D341Med (cell line): Measurements from ENCODE around the gene VSTM4.

Source experiments
- DNase-seq: peaks from one replicate; pipeline ENCODE4 v3.0.0; 2012; ENCODE audit warnings: low spot score

The VSTM4 gene, protein sequence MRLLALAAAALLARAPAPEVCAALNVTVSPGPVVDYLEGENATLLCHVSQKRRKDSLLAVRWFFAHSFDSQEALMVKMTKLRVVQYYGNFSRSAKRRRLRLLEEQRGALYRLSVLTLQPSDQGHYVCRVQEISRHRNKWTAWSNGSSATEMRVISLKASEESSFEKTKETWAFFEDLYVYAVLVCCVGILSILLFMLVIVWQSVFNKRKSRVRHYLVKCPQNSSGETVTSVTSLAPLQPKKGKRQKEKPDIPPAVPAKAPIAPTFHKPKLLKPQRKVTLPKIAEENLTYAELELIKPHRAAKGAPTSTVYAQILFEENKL

DNA sequence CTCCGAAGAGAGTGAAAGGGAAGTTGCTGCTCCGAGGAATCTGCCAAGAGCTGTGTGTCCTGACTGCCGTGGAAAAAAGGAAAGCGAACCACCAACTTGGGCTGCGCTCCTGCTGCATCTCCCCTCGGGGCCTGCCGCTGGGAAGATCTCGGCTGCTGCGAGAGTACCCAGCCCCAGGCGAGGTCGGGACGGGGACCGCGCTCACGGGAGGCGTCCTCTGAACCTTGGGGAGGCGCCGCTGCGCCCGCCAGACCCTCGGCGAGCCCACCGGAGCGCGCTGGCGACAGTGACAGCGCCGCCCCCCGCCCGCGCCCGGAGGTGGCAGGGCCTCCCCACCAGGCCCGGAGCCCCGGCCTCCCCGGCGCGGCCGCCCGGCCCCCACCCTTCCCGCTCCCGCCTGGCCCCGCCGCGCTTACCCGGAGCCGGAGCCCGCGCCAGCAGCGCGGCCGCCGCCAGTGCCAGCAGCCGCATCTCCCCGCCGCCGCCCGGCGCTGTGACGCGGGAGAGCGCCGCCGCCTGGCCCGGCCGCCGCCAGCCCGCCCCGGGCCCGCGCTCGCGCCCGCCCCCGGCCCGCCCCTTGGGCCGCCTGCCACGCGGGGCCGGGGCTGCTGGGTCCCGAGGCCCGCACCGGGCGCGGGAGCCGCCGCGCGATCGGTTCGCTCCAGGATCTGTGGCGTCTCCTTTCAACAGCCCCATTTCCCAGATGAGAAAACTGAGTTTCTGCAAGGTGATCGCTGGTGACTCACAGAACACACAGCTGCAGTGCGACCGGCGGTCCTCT, at the start of gene VSTM4:
TSS of gene VSTM4 (minus strand) at position 508 of the 781 bp plus-strand sequence. CDS start at position 471, 37 bp downstream.
- DNase-seq: peak; percentile 58

DNA sequence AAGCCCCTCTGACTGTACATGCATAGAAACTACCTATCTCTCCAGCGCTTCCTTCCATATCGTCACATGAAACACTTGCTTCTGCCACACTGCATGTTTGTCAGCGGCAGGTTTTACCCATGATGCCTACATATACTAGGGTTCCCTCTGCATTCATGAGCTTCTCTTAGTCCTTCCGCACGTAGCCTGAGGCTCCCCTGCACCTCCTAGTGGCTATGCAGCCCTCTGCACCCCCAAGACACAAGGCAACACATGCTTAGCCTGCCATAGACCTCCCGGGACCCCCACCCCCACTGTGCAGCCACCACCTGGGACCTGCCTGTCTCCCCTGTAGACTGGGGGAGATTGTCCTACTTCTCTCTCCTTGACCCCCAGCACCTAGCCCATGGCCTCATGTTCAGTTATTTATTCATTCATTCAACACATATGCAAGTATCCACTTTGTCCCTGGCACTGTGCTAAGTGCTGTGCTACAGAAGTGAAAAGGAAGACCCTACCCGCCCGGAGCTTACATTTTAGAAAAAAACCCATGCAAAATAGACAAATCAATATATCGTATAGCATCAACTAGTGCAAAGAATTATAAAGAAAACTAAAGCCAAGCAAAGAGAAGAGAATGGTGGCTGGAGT, 49.4 kb upstream of the VSTM4 start:
- DNase-seq: peak; percentile 58

DNA sequence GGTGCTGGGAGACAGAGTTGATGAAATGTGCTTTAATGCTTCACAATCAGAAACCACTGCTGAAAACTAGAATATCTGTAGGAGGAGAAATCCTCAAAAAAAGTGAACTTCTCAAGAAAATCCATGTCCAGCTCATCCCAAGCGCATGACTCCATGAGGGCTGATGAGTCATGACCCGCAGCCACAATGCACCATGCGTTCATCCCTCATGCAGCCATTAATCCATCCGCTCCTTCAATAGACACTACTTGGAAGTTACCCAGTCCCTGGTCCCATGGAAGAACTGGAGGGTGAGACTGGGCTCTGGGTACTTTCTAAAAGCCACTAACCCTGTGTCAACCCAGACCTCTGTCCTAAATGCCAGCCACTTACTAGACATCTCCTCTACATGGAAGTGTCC, 48.4 kb upstream of the VSTM4 start:
- no peak for DNase-seq

DNA sequence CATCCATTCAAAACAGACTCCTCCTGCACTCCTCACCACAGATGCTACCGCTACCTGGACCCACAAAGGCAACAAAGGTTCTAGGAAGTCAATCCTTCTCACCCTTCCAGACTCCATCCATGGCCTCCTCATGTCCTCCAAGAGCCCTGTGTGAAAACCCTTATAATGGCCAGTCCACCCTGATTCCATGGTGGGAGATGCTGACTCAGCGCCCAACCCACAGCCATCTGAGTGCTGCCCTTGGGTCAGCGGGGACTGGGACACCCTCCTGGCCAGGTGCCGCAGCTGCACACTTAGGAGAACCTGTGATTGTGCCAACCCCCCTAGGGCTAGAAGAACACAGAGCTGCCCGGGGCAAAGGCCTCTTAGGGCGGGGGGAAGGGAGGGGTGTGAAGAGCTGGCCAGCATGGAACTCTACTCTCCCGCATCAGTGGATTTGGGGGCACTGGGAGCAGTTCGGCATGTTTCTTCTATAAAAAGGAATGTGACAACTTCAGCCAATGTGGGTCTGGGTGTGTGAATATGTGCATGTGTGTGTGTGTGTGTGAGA, 47.5 kb upstream of the VSTM4 start:
- DNase-seq: no peak

DNA sequence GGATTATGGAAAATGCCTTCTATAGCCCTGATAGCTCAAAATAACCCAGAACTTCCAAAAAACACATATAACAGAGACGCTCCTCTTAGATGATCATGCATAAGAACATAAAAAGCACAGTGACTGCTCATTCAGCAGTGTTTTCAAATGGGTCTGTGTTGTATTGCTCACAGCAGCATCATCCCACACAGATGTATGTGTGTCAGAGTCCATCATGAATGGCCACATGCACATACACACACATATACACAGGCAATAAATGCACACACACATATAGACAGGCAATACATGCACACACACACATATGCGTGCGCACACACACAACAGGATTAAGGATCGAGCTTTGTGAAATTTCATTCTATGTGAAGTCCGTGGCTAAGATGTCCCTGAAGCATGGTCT, 46.7 kb upstream of the VSTM4 start:
- no peak for DNase-seq

DNA sequence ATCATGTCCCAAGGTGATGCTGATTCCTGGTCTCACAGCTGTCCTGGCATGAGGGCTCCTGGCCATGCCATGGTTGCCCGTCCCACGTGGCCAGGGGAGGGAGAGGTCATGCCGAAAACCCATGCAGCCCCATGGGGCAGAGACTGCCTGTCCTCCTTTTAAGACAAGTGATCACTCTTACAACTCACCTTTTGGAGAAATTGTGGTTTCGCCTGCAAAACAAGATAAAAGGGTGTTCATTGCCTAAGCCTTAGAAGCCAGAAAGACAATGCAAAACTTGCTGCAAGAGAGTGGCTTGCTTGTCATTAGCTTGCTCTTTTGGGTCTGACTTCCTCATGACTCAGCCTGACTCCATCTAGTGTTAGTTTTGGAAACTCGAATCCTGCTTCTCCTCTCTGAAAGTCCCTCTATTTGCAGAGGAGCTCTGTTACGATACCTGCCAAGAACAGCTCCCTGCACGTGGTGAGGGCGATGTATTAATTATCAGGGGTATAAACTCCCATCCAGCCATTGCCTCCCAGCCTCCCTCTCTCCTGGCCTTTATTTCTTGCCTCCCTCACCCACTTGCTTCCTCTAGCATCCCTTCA, 46.2 kb upstream of the VSTM4 start:
- no peak for DNase-seq

DNA sequence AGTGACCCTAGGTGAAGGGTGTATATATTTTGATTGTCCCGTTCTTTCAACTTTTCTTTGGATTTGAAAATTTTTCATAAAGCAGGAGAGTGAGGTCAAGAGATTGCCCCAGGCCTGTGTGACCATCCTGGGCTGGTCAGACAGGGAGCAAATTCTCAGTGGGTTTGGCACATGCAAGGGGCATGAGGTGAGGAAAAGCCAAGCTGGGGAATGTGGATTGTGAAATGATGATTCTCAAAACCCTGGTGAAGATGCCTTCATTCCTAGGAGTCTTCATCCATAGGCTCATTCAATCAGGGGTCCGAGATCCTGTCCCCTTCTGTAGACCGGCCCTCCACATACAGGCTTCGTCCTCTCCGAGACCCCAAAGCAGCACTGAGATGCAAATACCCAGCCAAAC, 45.5 kb upstream of the VSTM4 start:
- DNase-seq: no peak

DNA sequence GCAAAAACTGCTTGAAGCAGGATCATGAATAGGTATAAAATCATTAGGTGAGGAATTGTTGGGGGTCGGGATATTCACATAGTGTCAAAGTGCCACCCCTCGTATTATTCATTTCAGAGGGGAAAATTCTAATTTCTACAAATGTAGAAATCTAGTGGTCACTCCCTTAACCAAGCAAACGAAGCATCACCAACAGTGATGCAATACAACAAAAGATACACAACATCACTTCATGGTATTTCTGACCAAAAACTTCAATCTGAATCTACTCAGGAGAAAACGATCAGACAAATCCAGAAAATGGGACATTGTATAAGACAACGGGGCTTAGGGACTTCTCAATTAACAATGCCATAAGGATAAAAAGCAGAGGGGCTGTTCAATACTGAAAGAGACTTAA, 44.8 kb upstream of the VSTM4 start:
- no peak for DNase-seq

DNA sequence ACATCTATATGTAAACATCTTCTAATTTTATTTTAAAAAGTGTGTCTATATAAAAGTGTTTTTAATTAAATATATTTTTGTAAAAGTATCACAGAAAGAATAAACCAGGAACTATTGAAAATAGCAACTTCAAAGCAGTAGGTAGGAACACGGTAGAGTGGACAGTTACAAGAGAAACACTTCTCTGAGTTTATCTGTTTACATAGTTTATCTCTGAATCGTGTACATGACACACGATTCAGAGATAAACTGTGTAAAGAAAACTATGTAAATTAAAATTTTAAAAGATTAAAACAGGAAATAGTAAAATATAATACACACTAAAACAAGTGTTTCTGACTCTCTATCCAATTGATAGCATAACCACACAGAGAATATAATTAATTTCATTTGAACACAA, 43.6 kb upstream of the VSTM4 start:
- DNase-seq: no peak

DNA sequence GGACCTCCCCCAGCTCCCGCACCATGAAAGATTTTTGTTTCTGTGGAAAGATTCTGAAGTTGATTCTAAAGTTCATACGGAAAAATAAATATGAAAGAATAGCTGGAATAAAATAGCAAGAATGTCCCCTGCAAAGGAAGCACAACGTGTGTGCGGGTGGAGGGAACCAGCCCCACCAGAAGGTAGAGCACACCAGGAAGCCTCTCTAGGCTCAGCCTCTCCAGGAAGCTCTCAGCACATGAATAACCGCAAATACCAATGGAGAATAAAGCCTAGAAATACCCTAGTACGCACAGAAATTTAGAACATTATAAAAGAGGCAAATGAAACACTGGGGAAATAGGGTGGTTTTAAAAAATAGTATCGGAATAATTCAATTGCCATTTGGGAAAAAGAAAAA, 43.1 kb upstream of the VSTM4 start:
- DNase-seq: no peak

DNA sequence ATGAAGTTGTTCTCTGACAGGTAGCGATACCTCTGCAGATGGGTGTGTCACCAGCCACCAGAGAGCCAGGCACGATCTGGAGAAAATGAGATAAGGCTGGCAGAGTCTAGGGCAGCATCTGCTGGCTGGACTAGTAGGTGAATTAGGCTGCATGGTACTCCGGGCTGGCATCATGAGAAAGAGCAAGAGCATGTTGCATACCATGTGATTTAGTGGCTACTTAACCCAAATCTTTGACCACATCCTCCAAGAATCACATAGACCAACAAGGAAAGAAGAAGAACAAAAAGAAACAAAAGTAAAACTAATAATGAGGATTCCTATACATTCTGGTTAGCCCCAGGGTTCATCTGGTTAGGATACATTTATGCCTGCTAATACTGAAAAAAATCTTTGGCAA, 41.9 kb upstream of the VSTM4 start:
- DNase-seq: no peak

DNA sequence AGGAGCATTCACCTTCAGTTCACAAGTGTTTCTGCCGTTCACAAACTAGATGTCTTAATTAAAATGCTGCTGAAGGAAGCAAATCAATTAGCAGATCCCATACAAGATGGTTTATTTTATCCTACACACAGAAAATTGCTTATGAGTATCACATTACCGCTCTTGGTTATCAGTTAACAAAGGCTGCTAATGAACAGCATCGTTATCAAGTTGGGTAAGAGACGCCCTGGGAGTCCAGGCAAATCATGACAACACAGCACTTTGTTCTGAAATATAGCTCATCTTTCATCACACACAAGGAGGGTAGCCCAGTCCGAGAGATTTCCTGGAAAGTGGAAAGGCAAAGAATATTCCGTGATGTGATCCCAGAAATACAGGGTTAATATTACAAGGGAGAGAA, 39.3 kb upstream of the VSTM4 start:
- no peak for DNase-seq

DNA sequence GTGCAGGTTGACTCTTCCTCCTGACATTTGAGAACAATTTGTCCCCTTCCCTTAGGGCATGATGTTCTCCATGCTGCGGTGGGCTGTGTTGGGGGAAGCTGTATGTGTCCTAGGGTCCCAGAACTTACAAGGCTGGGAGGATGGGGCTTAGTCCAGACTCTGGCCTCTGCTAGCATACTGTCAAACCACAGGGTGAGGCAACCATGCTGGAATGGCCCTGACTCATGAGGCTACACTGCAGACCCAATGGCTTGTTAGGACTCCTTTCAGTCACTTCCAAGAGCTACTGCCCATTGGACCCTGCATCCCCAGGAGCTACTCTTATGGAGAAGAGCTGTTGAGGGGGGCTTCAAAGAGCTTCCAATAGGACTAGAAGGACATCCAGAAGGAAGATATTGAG, 38.6 kb upstream of the VSTM4 start:
- no peak for DNase-seq

DNA sequence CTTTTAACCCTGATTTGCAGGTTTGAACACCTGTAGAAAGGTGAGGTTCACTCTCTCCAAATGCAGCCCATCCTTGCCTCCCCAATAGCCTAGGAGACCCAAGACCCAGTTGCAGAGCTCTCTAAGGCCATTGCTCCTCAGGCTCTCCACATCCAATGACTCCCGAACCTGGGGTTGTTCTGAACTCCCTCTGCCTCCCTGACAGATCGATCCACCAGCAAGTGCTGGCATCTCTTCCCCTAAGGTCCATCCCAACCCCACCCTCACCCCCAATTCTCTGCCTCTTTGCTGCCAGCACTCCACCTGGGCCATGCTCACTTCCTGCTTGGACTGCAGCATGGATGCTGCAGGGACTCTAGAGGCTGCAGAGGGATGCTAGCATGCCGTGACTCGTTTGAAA, 37.8 kb upstream of the VSTM4 start:
- no peak for DNase-seq

DNA sequence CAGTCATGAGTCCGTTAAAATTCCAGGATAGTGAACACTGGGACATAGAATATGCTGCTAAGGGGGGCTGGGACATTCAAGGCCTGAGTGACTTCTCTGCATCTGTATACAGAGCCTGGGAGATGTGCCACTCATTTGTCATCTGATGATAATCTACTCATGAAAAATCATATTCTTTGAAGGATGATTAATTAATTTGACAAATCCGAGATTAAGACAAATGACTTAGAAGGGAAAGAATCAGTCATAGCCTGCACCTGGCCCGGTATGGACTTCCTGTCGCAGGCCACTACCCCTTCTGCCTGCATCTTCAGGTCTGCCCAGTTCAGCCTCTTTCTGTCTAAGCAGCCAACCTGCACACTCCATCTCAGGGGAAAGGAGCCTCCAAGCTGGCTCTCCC, 37.3 kb upstream of the VSTM4 start:
- DNase-seq: no peak

DNA sequence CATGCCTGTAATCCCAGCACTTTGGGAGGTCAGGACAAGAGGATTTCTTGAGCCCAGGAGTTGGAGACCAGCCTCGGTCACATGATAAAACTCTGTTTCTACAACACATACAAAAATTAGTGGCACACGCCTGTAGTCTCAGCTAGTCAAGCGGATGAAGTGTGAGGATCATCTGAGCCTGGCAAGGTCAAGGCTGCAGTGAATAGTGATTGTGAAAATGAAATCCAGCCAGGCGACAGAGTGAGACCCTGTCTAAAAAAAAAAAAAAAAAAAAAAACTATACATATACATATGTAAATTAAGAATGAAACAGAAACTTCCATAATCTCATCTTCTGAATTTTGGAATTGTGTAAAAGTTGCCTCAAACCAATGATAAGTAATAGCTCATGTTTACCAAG, 36.7 kb upstream of the VSTM4 start:
- DNase-seq: no peak

DNA sequence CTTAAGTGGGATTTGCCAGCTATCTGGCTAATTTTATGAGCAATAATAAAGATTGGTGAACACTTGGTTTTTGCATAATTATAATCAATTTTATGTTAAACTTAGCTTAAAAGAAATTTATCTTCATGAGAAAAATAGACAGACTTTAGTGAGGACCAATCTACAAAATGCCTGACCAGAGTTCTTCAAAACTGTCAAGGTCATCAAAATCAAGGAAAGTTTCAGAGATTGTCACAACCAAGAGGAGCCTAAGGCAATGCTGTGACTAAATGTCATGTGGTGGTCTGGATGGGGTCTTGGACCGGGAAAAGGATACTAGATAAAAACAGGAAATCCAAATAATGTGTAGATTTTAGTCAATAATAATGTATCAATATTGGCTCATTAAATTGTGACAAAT, 36.2 kb upstream of the VSTM4 start:
- no peak for DNase-seq

DNA sequence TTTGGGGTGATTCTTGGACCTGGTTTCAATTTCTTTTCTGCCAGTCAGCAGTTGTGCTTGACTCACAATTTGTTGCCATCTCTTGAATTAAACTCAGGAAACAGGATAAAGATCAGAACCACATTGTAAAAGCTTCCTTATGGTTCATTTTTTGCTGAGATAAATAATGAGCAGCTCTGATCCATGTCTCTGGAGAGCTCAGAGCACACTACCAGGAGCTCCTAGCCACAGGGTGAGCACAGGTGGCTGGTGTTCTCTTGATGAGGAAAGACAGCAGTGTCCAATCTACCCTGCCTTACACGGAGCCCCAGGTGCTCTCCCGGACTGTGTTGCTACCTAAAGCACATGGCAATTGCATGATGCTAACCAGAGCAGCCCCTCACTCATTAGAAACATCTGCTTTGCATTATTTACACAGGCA, 35.7 kb upstream of the VSTM4 start:
- DNase-seq: no peak

DNA sequence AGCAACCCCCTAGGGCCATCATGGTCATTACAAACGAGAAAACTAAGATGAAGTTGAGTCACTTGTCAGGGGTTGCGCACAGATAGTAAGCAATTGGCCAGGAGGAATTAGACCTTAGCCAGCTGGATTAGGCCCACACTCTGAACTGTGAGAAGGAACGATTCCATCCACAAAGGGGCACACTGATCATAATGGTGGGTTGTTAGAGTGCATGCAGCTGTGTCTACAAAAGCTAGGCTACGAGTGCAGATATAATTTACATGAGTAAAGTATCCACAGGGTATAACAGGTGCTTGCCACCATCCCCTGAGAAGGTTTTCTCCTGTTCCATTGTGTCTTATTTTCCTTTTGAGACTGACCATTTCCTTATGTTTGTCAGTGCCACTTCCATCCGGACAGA, 35.1 kb upstream of the VSTM4 start:
- DNase-seq: no peak

DNA sequence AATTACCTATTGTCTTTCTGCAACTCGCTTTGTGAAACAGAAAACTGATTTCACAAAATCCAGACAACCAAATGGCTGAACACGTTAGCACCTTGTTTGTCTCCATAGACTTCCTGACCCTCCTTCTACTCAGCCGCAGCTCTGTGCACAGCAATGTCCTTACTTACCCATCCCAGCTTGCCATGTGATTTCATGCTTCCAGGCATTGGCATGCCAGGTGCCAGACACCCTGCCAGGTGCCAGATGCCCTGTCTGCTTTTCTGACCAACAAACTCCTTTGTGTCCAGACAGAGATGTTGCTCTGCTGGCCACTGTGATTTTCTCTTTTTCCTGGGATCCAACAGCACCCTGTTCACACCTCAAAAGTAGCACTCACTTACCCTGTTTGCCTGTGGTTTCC, 34.6 kb upstream of the VSTM4 start:
- no peak for DNase-seq

DNA sequence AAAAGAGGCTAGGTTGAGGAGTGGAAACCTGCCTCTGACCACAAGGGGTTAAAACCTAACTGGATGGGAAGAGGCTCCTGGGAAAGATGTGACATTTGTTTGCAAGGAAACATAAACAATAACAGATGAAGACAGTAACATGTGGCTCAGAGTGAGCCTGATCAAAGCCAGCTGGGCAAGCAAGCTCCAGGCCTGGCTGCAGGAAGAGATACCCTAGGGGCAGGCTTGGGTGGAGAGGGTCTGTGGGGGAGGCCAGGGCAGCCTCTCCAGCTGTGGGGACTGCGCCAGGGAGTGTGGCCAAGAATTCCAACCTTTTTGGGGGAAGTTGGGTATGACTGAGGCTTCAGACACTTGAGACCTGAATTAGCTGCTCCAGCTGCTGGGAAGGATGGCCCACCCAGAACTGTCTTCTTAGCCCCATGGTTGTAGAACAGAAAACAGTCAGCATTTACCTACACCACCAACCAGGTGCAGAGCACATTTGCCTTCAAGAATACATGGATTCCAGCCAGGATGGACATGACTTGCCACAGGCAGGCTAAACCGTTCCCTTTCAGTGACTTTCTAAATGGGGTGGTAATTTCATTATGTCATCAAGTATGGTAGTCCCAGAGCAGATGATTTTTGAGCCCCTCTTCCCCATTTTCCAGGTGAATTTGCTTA, 28.9 kb upstream of the VSTM4 start:
- DNase-seq: no peak

DNA sequence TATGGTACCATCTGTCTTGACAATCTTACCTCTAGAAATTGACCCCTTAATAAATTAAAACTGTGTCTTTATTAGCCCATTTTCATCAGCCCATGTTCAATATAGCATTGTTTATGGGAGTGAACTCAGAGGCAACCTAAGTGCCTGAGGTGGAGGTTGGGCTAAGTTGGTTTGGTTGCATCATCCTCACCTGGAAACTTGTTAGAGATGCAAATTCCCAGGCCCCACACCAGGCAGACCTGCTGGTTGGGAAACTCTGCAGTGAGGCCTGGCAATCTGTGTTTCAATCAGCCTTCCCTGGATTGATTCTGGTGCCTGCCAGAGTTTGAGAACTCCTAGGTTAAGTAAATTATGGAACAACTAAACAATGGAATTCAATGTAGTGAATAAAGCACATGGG, 27.9 kb upstream of the VSTM4 start:
- no peak for DNase-seq
